Activated effector memory CD4-positive, alpha-beta T cell treated with Interleukin-2 at 50 U/mL for 16 hours (primary cell): ENCODE results near the gene ULBP2.
"Not testable (repeated sequence)": the region's sequence is repeated elsewhere in the genome, so short reads cannot be mapped to it uniquely, and the experiment has no call there.

Experiments used
- DNase-seq: peaks from one replicate; pipeline ENCODE4 v3.0.0-alpha.2; 2020

ULBP2 gene

GRCh38 chr6:149953390-149953789 is 11.6 kb downstream of the ULBP2 start:
- not testable (repeated sequence) for DNase-seq

GRCh38 chr6:149953934-149954327 is 12.1 kb downstream of the ULBP2 start:
- not testable (repeated sequence) for DNase-seq

GRCh38 chr6:149954328-149954983 is 12.6 kb downstream of the ULBP2 start:
- not testable (repeated sequence) for DNase-seq

- DNase-seq = not testable (repeated sequence)
These were observed 13.3 kb downstream of the ULBP2 start for GRCh38 chr6:149954984-149955653.

- DNase-seq = not testable (repeated sequence)
These were observed 14.0 kb downstream of the ULBP2 start for GRCh38 chr6:149955654-149956317.

GRCh38 chr6:149958124-149958523 is 16.3 kb downstream of the ULBP2 start:
- not testable (repeated sequence) for DNase-seq

- not testable (repeated sequence) for DNase-seq
These were observed 18.0 kb downstream of the ULBP2 start for GRCh38 chr6:149959806-149960205.

GRCh38 chr6:149960488-149960887 is 18.7 kb downstream of the ULBP2 start:
- DNase-seq = no peak

- DNase-seq = no peak
These were observed 20.1 kb downstream of the ULBP2 start for GRCh38 chr6:149961728-149962425.

GRCh38 chr6:149962461-149963211 is 20.8 kb downstream of the ULBP2 start:
- DNase-seq = no peak

GRCh38 chr6:149963212-149963461 is 21.3 kb downstream of the ULBP2 start:
- DNase-seq = no peak

GRCh38 chr6:149963462-149964307 is 21.9 kb downstream of the ULBP2 start, which contains the start of gene ULBP1:
ULBP1 (plus strand) TSS chr6:149963943; CDS start chr6:149964050, 107 bp downstream.
- peak; percentile 63 for DNase-seq

GRCh38 chr6:149964308-149965193 is 22.7 kb downstream of the ULBP2 start:
- no peak for DNase-seq

GRCh38 chr6:149965194-149966020 is 23.6 kb downstream of the ULBP2 start:
- no peak for DNase-seq

GRCh38 chr6:149966319-149966718 is 24.5 kb downstream of the ULBP2 start:
- DNase-seq = not testable (repeated sequence)

- no peak for DNase-seq
These were observed 25.8 kb downstream of the ULBP2 start for GRCh38 chr6:149967591-149967990.

GRCh38 chr6:149967999-149968398 is 26.2 kb downstream of the ULBP2 start:
- DNase-seq = not testable (repeated sequence)

GRCh38 chr6:149968909-149969308 is 27.1 kb downstream of the ULBP2 start:
- not testable (repeated sequence) for DNase-seq

GRCh38 chr6:149969635-149970034 is 27.8 kb downstream of the ULBP2 start:
- no peak for DNase-seq

- not testable (repeated sequence) for DNase-seq
These were observed 32.6 kb downstream of the ULBP2 start for GRCh38 chr6:149974394-149974793.
